GM12878 (cell line): ENCODE results near the gene MT1B.

Experiments
- CBFB ChIP-seq: IDR thresholded peaks from 2 replicates; pipeline ENCODE4 v1.6.1; 2016; ENCODE audit warnings: antibody characterized with exemption, low read depth
- CBX5 ChIP-seq: sonication (generic); IDR thresholded peaks from 2 replicates; pipeline ENCODE4 v1.6.1; 2016; ENCODE audit warnings: low read depth, moderate library complexity, mild to moderate bottlenecking, inconsistent platforms
- YY1 ChIP-seq: IDR thresholded peaks from 2 replicates; pipeline ENCODE4 v1.6.1; 2011; ENCODE audit warnings: low read depth, mild to moderate bottlenecking, low read length
- TF ChIP-seq, protein P1 (sequence below), 3 experiments: IDR thresholded peaks in 2 of 3; conservative IDR thresholded peaks in 1 of 3; 2 replicates each; pipeline ENCODE4 v1.5.1; 2011; ENCODE audit warnings: low read depth in 3 of 3, low read length in 3 of 3, mild to moderate bottlenecking in 3 of 3, control low read depth in 2 of 3, moderate library complexity in 2 of 3, inconsistent platforms in 1 of 3, mixed read lengths in 1 of 3; ENCODE audit not compliant: control insufficient read depth in 2 of 3, insufficient read depth in 1 of 3; ENCODE audit errors: extremely low read depth in 1 of 3

DNA sequence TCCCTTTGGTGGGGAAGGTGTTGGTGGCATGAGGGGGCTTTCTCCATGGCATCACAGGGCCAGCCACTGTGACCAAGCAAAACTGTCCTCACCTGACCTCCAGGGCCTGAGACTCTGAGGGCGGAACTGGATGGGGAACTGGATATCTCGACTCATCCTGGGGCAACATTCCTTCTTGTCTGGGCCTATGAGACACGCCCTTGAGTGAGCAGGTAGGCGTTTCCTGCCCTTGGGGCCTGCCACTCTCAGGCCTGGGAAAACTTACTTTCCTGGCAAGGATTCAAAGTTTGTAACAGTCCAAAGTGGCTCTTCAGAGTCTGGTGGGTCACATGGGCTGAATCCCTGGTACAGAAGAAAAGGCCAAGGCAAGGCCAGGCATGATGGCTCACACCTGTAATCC is 40.2 kb downstream of the MT1B start:
- no peak for TF ChIP-seq CBX5
- no peak for TF ChIP-seq CBFB
- TF ChIP-seq, protein P1, sequence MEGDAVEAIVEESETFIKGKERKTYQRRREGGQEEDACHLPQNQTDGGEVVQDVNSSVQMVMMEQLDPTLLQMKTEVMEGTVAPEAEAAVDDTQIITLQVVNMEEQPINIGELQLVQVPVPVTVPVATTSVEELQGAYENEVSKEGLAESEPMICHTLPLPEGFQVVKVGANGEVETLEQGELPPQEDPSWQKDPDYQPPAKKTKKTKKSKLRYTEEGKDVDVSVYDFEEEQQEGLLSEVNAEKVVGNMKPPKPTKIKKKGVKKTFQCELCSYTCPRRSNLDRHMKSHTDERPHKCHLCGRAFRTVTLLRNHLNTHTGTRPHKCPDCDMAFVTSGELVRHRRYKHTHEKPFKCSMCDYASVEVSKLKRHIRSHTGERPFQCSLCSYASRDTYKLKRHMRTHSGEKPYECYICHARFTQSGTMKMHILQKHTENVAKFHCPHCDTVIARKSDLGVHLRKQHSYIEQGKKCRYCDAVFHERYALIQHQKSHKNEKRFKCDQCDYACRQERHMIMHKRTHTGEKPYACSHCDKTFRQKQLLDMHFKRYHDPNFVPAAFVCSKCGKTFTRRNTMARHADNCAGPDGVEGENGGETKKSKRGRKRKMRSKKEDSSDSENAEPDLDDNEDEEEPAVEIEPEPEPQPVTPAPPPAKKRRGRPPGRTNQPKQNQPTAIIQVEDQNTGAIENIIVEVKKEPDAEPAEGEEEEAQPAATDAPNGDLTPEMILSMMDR (IDR thresholded peaks at IDR 0.05 in 2 of 3, conservative IDR thresholded peaks at IDR 0.05 in 1 of 3; ENCODE audit: control insufficient read depth in 2 of 3, extremely low read depth in 1 of 3, insufficient read depth in 1 of 3, low read depth in 3 of 3, low read length in 3 of 3) = no peak
- TF ChIP-seq YY1 = no peak
